NOMO-1 (cell line): ENCODE measurements around the gene LRRC8E.

Experiments
- DNase-seq, 2 experiments: peaks; one replicate each; lab custom pipeline; 2025; ENCODE audit not compliant: unreplicated experiment in 2 of 2; lab: John Stamatoyannopoulos, UW

Gene LRRC8E

DNA sequence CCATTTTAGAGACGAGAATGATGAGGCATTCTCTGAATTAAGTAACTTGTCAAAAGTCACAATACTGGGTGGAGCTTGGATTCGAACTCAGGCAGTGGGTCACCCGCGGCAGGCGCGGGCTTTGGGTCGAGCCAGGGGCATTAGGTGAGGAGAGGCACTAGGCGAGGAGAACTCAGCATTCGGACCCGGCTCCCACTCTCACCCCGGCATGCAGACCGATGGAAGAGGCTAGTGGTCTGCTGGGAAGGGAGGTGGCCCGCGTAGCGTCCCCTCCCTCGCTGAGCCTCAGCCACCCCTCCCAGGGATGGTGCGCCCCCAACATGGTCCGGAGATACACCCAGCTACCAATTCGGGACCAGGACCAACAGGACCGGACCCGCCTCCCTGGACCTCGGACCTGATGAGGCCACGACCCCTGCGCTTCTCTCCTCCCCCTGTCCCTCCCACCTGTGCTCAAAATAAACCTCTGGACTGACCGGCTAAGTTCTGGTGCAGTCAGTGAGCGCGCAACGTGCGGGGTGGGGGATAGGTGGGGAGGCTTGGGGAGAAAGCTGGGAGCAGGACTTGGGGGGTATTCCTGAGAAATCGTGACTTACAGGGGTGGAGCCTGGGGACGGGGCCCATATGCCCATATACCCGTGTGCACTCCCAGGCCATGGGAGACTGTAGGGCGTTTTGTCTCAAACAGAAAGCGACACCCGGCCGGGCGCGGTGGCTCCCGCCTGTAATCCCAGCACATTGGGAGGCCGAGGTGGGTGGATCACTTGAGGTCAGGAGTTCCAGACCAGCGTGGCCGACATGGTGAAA is 30.5 kb downstream of the LRRC8E start:
- no peak for DNase-seq

DNA sequence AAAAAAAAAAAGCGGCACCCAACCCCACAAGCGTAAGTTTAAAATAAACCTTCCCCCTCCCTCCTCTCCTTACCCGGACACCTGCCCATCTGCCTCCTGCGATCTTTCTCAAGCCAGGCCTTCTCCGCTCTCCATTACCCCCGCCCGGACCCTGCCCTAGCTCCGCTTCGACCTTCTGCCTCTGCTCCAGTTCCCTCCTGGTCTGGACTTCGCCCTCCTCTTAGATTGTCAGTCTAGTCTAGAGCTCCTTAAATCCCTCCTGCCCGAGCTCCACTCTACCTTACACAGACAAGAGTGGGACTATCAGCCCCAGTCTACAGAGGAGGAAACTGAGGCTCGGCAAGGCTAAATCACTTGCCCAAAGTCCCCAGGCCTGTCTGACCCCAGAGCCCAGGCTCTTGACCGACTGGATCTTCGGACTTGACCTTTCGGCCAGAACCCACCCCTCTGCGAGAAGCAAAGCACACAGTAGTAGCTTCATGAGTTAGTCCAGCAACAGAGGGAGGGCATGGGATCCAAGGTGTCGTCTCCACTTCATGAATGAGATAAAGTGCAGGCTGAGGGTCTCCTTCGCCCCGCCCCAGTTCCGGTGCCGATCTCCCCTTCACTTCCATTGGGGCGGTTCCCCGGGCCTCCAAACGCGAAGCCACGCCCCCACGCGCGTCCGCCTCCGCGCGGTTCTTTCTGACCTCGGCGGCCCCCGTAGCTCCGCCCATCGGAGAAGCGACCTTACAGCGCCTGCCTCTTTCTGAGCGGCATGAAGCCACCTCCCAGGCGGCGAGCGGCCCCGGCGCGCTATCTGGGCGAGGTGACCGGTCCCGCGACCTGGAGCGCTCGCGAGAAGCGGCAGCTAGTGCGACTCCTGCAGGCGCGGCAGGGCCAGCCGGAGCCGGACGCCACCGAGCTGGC is 31.6 kb downstream of the LRRC8E start, which contains the start of gene SNAPC2:
SNAPC2 (plus strand) TSS at position 729 of the 909 bp plus-strand sequence; CDS start at position 758, 29 bp downstream.
- DNase-seq = peak; percentile 87 to 94

DNA sequence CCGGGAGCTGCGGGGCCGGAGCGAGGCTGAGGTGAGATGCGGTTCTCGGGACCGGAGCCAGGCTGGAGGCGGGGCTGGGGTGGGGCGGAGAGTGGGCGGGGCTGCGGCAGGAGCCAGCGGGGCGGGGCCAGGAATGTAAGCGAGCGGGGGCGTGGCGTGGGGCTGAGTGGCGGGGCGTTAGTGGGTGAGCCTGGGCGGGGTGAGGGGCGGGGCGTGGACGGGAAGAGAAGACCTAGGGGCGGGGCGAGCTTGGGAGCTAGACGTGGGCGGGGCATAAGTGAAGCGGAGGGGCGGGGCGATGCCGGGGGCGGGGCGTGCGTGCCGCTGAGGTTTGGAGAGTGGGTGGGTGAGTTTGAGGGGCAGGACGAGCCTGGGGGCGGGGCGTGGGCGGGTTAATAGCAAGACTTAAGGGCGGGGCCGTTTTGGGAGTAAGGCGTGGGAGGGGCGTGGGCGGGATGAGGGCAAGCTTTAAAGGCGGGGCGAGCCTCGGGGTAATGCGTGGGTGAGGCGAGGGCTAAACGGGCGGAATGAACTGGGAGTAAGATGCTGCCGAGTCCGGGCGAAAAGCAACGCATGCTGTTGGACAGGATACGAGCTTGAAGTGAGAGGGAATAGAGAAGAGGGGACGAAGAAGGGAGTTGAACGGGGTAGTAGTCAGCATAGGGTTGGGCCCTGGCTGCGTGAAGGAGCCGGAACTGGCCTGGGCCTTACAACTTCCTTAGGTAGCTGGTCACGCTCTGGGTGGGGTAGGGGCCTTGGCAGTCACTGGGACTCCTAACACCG is 32.4 kb downstream of the LRRC8E start:
- DNase-seq = peak; percentile 93 to 100

DNA sequence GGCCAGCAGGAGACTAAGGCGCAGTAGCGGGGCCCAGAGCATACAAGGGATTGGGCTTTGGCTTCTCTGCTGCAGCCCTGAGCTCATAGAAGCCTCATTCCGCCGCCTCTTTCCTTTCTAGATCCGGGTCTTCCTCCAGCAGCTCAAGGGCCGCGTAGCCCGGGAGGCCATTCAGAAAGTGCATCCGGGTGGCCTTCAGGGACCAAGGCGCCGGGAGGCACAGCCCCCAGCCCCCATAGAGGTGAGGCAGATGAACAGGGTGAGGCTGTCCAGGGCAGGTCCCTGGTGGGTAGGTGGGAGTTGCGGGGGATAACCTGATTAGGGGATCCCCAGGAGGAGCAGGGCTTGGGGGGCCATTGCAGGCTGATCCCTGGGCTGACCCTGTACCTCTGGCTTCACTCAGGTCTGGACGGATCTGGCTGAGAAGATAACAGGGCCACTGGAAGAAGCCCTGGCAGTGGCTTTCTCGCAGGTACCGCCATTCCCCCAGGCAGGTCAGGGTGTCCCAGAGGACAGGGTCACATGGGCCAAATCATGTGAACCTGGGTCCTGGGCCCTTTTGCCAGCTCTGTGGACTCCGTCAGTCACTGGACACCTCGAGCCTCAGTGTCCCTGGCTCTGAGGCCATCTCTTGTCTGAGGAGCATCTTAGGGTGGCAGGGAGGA is 33.1 kb downstream of the LRRC8E start:
- peak in 1 of 2 experiments; percentile 52 for DNase-seq

DNA sequence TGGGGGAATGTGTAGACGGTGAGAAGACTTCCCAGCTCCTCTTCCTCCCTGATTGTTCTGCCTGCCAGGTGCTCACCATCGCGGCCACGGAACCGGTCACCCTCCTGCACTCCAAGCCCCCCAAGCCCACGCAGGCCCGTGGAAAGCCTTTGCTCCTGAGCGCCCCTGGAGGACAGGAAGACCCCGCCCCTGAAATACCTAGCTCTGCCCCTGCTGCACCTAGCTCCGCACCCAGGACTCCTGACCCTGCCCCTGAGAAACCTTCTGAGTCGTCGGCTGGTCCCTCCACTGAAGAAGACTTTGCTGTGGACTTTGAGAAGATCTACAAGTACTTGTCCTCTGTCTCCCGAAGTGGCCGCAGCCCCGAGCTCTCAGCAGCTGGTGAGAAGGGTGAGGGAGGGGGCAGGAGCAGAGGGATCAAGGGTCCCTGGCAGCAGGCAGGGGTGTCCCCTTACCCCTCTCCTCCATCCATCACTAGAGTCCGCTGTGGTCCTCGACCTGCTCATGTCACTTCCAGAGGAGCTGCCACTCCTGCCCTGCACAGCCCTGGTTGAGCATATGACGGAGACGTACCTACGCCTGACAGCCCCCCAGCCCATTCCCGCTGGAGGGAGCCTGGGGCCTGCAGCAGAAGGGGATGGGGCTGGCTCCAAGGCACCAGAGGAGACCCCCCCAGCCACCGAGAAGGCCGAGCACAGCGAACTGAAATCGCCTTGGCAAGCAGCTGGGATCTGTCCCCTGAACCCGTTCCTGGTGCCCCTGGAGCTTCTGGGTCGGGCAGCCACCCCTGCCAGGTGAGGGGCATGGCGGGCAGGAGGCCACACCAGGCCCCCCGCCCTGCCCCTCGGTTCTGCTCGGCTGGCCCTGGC is 33.9 kb downstream of the LRRC8E start:
- DNase-seq = no peak

DNA sequence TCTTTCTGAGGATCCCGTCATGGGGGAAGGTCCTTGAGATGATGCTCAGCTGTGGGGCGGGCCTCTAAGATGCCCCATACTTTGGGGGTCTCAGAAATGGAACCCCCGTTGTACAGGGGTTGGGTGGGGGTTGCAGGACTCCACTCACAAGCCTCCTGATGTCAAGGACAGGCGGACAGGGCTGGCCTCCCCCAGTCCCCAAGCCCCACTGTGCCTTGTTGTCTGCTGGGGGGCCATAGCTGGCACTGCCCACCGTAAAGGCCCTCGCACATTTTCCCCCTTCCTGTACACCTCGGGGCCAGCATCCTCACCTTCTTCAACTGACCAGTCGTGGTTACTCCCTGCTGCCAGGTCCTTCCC is 34.5 kb downstream of the LRRC8E start:
- no peak for DNase-seq

DNA sequence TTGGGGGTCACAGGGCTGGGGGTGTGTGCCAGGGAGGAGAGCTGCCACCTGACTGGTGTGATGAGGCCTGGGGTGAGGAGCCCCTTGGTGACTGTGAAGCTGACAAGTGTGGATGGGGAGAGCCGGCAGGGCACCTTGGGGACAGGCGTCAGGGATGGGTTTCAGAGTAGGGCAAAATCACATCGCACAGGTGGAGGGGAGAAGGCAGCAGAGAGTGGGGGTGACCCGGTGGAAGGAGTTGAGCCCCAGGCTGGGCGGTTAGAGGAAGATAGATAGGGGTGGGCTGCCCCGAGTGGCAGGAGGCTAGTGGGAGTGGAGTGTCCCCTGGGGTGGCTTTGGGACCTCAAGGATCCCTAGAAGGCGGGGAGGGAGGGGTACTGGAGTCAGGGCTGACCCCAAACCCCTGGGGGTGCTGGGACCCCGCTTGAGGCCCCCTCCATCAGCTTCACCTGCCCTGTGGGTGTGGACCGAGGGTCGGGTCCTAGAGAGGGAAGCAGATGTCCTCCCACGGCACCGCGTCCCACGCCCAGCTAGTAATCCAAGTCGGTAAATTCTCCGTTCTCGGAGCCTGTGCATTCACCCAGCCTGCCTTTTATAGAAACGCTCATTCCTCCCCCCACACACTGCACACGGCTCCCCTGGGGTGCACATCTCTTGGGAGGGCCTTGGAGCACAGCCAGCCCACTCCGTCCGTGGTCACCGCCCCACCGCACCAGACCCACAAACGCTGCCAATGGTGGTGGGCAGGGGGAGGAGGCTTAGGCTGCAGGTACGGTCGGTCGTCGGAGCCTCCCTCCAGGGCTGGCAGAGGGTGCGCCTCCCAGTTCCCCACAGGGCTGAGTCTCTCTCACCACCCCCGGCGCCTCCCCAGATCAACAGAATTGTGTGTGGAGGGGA is 35.2 kb downstream of the LRRC8E start:
- no peak for DNase-seq

DNA sequence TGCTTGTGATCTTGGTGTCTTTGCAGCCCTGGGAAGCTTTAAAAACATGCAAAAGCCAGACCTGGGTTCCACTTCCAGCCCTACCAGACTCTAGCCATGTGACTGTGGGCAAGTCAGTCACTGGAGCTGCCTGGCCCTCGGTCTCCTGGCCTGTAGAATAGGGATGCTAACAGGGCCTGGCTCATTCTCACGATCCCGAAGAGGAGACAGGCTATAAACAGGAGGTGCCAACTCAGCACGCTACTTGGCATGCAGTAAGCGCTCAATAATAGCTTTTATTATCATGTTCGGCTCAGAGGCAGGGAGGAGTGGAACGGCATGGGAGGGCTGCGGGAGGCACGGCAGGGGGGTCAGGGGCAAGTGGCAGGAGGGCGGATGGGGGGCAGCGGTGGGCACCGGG is 35.9 kb downstream of the LRRC8E start:
- DNase-seq = no peak

DNA sequence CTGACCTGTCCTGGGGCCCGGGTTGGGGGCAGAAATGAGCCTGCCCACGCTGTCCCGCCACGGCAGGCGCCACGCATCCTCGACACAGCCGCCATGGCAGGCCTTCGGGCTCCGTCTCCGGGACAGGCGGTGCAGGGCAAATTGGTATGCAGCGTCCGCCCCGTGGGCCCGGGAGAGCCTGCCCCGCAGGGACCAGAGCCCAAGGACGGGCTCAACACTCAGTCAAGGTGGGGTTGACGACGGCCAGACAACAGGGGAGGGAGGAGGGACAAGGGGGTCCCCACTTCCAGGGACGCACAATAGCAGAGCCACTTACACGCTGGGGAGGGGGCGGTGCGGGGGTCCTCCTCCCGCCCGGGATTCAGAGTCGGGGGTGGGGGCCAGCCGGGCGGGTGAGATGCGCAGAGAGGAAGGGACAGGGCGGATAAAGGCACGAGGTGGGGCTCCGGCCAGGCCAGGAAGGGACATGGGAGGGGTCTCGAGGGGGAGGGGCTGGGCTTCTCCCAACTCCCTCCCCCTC is 36.4 kb downstream of the LRRC8E start:
- DNase-seq = no peak

DNA sequence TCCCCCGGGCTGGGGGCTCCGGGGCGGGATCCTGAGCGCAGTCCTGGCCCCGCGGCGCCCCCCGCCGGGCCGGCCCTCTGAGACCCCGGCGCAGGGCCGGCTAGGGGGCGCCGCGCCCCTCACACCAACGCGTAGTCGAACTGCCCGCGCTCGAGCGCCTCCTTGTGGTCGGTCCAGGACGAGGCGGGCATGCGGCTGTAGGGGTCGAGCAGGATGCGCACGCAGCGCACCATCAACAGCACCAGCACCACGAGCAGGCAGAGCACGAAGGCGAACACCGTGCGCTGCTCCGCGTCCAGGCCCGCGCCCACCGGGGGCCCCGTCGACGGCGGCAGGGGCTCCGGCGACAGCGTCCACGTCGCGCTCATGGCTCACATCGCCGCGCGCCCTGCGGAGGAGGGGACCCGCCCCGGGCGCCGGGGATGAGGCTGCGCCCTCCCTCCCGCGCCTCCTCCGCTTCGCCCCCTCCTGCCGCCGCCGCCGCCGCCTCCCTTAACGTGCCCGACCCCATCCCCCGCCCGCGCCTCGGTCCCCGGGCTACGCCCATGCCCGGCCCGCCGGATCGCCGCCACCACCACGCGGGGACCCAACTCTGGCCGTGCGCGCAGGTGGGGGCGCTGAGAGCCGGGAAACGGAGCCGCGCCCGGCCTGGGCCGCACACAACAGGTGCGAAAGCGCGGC is 37.0 kb downstream of the LRRC8E start:
- peak; percentile 69 to 73 for DNase-seq

DNA sequence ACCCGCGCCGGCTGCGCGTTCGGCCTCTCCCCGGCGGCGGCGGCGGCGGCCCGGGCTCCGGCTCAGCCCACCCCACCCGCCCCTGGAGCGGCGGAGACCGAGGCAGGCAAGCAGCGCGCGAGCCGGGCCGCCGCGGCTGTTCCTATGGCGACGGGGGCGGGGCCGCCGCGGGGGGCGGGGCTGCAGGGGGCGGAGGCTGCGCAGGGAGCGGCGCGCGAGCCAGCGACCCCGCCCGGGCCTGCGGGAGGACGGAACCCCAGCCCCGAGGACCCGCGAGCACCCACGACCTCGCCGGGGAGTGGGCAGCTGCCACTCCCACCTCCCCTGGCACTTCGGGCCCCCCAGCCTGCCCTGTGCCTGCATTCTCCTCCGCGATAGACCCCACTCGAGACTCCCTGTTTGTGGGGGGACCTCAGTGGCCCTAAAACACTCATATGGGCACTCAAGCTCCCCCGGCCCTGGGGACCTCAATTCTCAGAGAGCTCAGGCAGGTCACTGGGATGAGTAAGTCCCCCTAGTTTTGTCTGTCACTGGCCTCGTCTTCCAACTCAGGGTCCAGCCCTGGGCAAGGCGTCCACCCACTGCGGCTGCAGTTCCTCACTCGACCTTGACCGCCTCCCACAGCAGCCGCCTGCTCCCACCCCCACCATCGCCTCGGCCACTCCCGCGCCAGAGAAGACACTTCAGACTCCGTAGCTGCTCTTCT is 37.9 kb downstream of the LRRC8E start, which contains the start of gene CTXN1:
CTXN1 (minus strand) TSS at position 115 of the 706 bp plus-strand sequence. CDS start 597 bp downstream, outside the sequence.
- peak; percentile 23 to 29 for DNase-seq

DNA sequence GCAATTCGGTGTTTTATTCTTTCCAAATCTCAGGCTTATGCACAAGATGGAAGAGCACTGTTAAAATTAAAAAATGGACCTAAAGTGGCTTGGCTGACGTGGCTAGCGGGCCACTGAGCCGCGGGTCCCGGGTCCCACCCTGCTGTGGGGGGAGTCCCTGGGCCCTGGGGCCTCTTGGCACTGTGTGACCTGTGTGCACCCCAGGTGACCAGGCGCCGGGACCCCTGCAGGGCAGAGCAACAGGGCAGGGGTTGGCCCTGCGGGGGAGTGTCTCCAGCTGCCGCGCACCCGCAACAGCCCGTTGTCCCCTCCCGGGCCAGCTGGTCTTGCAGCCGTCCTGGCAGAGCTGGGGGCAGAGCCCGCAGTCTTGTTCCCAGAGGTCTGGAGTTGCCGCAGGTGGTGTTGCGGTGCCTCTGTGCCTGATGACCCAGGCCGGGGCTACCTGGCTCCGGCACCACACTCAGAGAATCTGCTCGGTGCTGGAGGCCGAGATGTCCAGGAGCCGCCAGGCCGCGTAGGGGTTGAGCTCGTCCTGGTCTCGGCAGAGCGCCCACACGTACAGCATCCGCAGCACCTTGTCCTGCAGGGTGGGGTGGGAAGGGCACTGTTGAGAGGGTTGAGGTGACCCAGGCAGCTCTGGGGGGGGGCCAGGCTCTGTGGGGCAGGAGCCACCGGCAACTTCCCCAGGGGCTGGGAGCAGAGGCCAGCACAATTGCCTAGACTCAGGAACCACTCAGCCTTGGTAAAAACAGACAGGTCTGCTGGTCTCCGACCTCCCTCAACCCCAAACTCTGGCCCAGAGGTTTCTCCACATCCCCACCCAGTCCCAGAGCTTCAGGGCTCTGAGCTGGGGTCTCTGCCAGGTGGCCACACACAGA is 38.7 kb downstream of the LRRC8E start:
- DNase-seq = no peak

DNA sequence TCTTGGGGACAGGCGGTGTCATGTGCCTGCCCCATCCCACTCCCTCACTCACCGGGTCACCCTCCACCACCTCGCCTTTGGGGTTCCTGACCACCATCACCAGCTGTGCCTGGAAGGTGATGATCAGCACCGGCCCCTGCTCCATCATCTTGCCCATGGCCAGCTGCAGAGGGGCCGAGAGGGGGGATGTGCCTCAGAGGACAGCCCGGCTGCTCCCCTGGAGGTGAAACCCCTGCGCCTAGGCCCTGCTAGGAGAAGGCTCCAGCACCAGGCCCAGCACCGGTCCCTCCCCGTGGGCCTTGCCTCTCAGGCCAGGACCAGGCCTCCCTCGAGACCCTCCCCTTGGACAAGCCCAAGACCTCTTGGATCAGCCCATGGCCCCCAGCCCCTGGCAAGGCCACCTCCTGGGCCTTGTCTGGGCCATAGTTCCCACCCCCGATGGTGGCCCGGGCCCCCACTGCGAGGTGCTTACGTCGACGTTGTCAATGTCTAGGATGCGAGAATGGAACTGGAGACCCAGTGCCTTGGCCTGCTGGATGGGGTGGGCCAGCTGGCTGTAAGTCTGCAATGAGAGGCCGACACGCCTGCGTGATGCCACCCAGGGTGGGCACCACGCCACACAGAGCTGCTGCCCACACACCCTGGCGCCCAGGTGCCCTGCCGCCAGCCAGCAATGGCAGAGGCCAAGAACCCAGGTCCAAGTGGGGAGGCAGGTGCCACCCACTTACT is 39.5 kb downstream of the LRRC8E start:
- DNase-seq = no peak

DNA sequence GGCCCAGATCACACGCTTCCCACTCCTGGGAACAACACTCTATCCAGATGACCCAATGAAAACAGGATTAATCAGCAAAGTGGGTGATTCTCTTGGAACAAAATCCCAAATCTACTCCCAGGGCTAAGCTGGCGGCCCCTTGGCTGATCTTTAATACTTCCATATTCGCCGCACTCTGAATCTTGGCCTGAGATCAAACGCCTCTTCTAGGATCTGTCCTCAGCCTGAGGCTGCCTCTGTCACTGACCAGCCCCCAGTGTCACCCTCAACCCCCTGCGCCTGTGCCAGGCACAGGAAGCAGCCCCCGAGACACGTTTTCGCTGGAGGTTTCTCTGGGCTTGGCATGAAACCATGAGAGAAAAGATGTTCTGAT is 40.0 kb downstream of the LRRC8E start:
- no peak for DNase-seq
